ENCODE results near the gene NOS3.
A peak's percentile ranks its signal among the peaks of the same experiment; 100 is the strongest.
"Not testable (repeated sequence)": the region's sequence is repeated elsewhere in the genome, so short reads cannot be mapped to it uniquely, and the experiment has no call there.

Gene NOS3

GRCh38 chr7:151000897-151001495, 10.2 kb downstream of the NOS3 start:
- DNase-seq (ENCODE audit: low spot score): no peak

GRCh38 chr7:151001546-151001945, 10.7 kb downstream of the NOS3 start:
- no peak for DNase-seq (ENCODE audit: low spot score)

- no peak for DNase-seq (ENCODE audit: low spot score)
Measured at GRCh38 chr7:151003572-151003971, 12.8 kb downstream of the NOS3 start.

GRCh38 chr7:151005566-151005965, 14.7 kb downstream of the NOS3 start:
- DNase-seq (ENCODE audit: low spot score): no peak

- no peak for DNase-seq (ENCODE audit: low spot score)
Measured at GRCh38 chr7:151006590-151007300, 15.9 kb downstream of the NOS3 start.

- no peak for DNase-seq (ENCODE audit: low spot score)
Measured at GRCh38 chr7:151007469-151007898, 16.7 kb downstream of the NOS3 start.

GRCh38 chr7:151008143-151008510, 17.3 kb downstream of the NOS3 start:
- no peak for DNase-seq (ENCODE audit: low spot score)

- DNase-seq (ENCODE audit: low spot score): peak; percentile 67
Measured at GRCh38 chr7:151008511-151009323, 17.9 kb downstream of the NOS3 start.

GRCh38 chr7:151009327-151010036, 18.7 kb downstream of the NOS3 start:
- DNase-seq (ENCODE audit: low spot score): no peak

GRCh38 chr7:151010037-151010306, 19.2 kb downstream of the NOS3 start:
- DNase-seq (ENCODE audit: low spot score): no peak

- DNase-seq (ENCODE audit: low spot score): no peak
Measured at GRCh38 chr7:151010307-151011096, 19.7 kb downstream of the NOS3 start.

GRCh38 chr7:151011097-151011409, 20.2 kb downstream of the NOS3 start:
- no peak for DNase-seq (ENCODE audit: low spot score)

- not testable (repeated sequence) for DNase-seq (ENCODE audit: low spot score)
Measured at GRCh38 chr7:151011616-151012015, 20.8 kb downstream of the NOS3 start.

- DNase-seq (ENCODE audit: low spot score): no peak
Measured at GRCh38 chr7:151012031-151012692, 21.3 kb downstream of the NOS3 start.

- no peak for DNase-seq (ENCODE audit: low spot score)
Measured at GRCh38 chr7:151012911-151013347, 22.1 kb downstream of the NOS3 start.

- no peak for DNase-seq (ENCODE audit: low spot score)
Measured at GRCh38 chr7:151013356-151013732, 22.5 kb downstream of the NOS3 start.

- peak; percentile 81 for DNase-seq (ENCODE audit: low spot score)
Measured at GRCh38 chr7:151013733-151014497, 23.1 kb downstream of the NOS3 start.

GRCh38 chr7:151014950-151015349, 24.1 kb downstream of the NOS3 start:
- DNase-seq (ENCODE audit: low spot score): no peak

- DNase-seq (ENCODE audit: low spot score): no peak
Measured at GRCh38 chr7:151015967-151016366, 25.1 kb downstream of the NOS3 start.

GRCh38 chr7:151016505-151016904, 25.7 kb downstream of the NOS3 start:
- no peak for DNase-seq (ENCODE audit: low spot score)

- DNase-seq (ENCODE audit: low spot score): no peak
Measured at GRCh38 chr7:151016942-151017341, 26.1 kb downstream of the NOS3 start.
